Measurements from ENCODE around the gene TOPORS.
"Not testable (repeated sequence)": the region's sequence is repeated elsewhere in the genome, so short reads cannot be mapped to it uniquely, and the experiment has no call there.

TOPORS gene

DNA sequence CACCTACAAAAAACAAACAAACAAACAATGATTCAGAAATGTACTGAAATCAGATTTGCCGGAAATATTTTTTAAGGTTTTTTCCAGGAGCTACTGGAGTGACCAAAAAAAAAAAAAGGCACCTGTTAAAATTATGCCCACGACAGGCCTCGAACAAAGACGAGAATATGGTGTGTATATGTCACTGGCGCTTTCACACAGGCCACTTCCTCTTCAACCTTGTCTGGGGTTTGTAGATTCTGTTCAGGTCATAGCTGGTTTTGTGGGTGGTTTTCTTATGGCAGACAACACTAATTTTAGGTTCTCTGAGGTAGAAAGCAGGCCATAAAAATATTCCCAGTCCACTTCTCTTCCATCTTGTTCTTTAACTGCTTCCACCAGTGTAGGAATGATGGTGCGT, 13.6 kb upstream of the TOPORS start:
- DNase-seq = no peak

DNA sequence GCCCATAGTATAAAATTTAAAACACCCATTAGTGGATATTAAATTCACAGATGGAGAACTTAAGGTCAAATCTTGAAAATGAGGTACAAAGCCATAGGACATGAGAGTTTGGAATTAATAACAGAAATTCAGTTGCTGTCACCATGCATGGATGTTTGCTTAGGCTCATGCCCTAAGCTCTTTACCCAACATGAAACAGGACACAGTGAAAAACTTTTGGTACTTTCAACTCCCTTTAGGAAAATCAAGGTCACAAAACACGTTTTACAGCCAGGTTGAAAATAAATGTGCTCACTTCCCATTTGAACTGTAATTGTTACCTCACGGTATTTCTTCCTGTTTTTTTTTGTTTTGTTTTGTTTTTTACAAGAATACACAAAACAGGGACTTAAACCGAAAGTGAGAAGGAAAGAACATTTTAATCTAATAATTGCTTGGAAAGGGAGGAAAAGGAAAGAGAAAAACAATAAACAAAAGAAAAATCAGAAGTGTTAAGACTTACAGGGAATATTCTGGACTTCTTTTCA, 6.1 kb upstream of the TOPORS start:
- no peak for DNase-seq

DNA sequence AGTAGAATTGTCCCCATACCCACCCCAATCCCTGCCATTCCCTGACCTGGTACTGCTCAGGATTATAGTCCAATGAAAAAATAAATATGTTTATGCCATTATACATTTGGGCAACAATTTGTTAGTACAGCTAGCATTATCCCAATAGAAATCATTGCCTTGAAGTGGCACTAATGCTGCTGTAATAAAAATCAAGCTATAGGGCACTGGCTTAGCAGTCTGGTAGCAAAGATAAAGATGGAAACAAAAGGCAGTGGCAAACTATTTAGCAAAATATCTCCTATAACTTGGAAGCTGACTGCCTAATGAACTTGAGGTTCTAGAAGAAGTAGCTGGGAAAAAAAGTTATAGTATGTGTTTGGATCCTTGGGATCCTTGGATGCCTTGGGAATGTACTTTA, 2.2 kb upstream of the TOPORS start:
- DNase-seq = no peak

DNA sequence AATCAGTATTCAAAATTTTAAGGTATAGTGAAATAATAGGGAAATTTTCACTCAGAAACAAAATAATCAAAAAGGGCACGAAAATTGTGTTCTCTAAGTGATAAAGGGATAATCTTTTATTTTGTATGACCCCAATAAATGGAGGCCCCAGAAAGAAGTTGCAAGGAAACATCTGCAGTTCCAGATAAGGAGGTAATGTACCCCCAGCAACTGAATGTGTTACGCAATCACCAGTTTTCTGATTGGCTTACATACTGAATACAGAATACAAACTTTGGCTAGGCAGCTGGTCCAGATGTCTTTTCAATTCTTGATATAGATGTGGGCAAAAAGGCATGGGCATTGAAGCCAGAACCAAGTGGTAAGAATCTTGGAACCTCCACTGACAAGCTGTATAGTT, 1.7 kb upstream of the TOPORS start:
- DNase-seq = no peak

- DNase-seq = peak; percentile 79
Observed at GRCh38 chr9:32551276-32552051, 922 bp downstream of the TOPORS start.

GRCh38 chr9:32550562-32551275, 1.7 kb downstream of the TOPORS start:
- DNase-seq = peak; percentile 94

DNA sequence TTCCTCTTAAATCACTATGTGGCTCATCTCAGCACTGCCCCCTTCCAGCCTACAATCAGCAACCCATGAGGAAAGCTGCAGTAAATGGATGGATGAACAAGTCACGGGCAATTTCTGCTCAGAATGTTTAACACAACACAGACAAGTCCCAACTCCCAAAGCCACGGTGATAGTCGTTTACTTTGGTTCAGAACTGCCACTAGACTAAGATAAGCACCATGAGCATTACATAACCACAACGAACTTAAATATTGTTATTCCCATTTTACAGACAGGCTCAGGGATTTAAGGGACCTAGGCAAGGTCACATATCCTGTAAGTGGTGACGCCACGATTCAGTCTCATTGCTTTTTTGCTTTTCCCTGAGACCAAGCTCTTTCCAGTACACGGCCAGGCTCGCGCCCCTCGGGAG, 2.2 kb downstream of the TOPORS start:
- peak; percentile 11 for DNase-seq

- DNase-seq = not testable (repeated sequence)
Observed at GRCh38 chr9:32548213-32548612, 4.2 kb downstream of the TOPORS start.

DNA sequence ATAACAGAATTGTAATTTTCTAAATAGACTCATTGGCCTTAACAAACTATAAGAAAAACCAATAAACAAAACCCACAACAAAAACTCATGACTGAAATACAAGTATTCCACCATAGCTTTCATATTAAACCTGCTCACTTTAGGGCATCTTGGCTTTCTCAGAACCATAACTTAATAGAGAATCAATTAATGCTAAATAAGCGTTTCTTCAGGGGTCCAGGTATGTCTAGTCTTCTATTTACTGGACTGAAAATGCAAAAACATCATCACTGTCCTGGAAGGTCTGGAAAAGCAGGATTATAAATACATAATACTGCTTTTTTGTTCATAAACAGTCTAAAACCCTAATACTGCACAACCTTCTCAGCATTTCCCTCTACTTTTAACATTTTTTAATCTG, 6.5 kb downstream of the TOPORS start:
- no peak for DNase-seq

DNA sequence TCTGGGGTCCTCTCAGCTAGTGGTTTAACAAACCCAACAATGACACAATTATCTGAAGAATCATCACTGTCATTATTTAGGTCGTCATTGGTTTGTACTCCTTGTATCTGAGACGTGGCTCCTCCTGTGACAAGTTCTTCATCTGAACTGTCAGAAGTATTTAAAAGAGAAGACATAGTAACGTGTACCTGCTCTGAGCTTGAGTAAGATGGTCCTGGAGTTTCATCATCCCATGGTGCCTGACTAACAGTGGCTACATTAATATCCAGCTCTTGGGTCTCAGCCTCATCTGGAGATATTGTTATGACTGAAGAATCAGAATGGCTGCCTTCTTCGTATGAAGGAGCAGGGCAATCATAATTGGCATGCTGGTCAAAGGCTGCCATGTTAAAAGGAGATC, 9.3 kb downstream of the TOPORS start:
- DNase-seq = no peak

- no peak for DNase-seq
Observed at GRCh38 chr9:32533816-32534215, 18.6 kb downstream of the TOPORS start.

GRCh38 chr9:32533336-32533735, 19.1 kb downstream of the TOPORS start:
- no peak for DNase-seq

GRCh38 chr9:32526707-32527048, 25.7 kb downstream of the TOPORS start:
- no peak for DNase-seq

DNA sequence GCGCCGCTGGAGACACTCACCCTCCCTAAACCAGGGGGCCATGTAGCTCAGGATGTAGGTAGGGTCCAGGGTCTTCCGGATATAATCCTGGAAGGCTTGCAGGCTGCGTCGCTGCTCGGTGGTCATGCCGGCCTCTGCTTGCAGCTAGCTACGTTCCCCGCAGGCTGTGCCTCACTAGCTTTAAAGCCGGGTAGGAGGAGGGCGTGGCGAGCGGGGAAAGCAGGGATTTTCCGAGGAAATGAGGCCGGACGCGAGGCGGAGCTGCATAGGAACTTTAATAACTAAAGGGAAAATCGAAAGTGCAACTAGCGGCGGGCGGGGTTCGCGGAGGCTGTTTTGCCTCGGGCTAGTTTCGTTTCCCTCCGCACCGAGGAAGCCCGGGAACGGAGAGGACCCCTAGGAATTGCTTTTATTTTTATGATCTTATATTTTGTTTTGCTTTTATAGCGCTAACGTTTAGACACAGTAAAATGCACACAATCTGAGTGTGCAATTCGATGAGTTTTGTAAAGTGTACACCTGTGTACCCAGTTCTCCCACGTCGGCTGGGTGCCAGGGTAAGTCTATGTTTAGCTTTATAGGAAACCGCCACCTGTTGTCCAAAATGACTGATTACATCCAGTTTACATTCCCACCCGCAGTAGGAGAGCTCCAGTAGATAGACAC, 26.2 kb downstream of the TOPORS start, which contains the start of gene RIGI:
Gene RIGI (minus strand): TSS at position 156 of the 666 bp plus-strand sequence. CDS start 30 bp downstream, at position 126.
- peak; percentile 72 for DNase-seq

DNA sequence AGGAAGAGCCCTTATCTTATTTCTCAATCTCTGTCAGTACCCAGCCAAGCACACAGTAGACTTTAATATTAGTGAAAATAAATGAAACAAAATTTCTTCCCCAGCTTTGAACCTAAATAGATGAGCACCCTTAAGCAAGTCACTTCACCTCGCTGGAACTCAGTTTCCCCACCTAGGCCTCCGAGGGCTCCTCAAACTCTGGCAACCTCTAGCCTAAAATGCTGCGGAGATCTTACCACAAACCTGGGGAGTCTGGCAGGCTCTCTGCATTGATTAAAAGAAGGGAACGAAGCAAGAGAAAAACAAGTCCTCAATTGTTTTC, 26.7 kb downstream of the TOPORS start:
- no peak for DNase-seq

DNA sequence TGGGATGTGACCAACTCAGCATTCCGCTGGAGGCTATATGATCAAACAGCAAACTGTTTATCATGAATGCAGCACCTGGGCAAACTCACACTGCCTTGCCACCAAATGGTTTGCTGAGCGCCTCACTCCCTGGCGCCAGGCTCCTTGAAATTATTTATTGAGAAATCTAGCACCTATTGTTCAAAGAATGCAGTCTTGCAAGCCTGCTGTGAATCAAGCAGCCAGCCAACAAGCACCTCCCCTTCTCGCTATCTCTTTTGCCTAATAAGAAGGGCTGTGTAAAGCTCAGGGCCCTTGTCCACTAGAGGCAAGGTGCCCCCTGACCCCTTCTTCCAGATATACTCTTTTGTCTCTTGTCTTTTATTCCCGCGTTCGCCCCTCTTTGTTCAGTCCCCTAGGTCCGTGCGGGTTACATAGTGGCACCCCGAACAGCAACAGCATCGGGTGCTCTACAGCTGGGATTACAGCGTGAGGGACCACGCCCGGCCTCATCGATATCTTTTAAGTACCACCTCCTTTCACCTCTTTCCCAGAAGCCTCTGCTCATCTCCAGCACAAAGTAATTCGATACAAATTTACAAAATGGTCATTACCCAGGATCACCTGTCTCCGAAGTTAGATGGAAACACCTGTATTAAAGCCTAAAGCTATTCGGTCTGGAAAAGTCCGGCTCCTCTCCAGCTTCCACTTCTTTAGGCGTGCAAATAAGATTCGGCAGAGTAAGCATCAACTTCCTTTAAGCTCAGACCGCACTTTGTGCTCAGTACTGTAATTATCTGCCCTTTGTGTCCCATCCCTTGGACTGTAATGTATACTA, 27.3 kb downstream of the TOPORS start:
- DNase-seq = no peak

DNA sequence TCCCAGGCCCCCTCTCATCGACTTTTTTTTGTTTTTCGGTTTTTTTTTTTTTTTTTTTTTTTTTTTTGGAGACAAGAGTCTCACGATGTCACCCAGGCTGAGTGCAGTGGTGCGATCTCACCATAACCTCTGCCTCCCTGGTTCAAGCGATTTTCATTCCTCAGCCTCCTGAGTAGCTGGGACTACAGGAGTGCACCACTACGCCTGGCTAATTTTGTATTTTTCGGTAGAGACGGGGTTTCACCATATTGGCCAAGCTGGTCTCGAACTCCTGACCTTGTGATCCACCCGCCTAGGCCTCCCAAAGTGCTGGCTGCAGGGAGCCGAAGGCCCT, 27.9 kb downstream of the TOPORS start:
- not testable (repeated sequence) for DNase-seq

- DNase-seq = no peak
Observed at GRCh38 chr9:32523910-32524309, 28.5 kb downstream of the TOPORS start.

DNA sequence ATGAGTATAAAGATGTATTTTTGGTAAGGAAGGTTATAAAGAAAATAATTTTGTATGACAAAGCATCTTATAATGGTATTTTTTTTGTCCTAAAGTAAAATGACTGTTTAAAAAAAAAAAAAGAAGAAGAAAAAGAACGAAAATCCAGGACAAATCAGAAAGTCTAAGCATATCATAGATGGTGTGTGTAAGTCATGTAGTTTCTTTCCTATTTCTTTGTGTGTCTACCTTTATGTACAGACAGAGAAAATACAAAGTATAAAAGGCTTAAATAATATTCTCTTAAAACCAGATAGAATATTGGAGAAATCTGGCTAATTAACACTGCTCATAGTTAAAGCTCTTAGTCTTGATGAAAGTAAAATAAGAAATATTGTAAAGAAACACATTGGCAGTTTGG, 34.1 kb downstream of the TOPORS start:
- no peak for DNase-seq

- DNase-seq = no peak
Observed at GRCh38 chr9:32516241-32516640, 36.1 kb downstream of the TOPORS start.

GRCh38 chr9:32508728-32509127, 43.7 kb downstream of the TOPORS start:
- no peak for DNase-seq

DNA sequence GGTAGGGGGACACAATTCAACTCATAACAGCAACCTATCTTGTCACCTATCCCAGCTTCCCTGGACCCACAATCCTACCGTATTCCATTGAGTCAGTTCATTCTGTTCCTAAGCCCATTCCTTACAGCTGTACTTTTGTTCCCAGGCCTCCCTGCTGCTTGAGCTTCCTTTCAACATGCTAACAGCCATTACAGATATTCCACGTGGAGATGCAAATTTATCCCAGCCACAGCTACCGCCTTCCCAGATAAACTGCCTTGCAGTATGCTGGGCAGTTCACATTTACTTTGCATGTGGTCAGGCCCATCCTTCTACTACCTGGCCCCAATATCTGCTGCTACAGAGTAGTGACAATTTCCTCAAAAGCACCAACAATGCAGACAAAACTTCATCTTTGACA, 49.4 kb downstream of the TOPORS start:
- DNase-seq = no peak

- no peak for DNase-seq
Observed at GRCh38 chr9:32502464-32502863, 49.9 kb downstream of the TOPORS start.

Measured in NCI-H1694 treated with DMSO at 0.1 percent for 48 hours (cell line).